Fibroblast of skin of right biceps (primary cell): ENCODE measurements around the gene LYRM1.
"Not testable (repeated sequence)": the region's sequence is repeated elsewhere in the genome, so short reads cannot be mapped to it uniquely, and the experiment has no call there.

Experiments
- DNase-seq: peaks from one replicate; pipeline ENCODE4 v3.0.0-alpha.2; 2013

The LYRM1 gene

GRCh38 chr16:20900299-20901067 lies at the start of gene LYRM1, which contains the start of gene DCUN1D3:
TSS of gene LYRM1 (plus strand) at chr16:20900771. CDS start at chr16:20915556, 14,785 bp downstream.
TSS of gene DCUN1D3 (minus strand) at chr16:20900358. CDS start at chr16:20862538, 37,820 bp downstream.
- DNase-seq, result peak; percentile 100

GRCh38 chr16:20850981-20851380 lies 49.6 kb upstream of the LYRM1 start:
- DNase-seq, result no peak

- peak; percentile 85 for DNase-seq
Observed at GRCh38 chr16:20851601-20852000, 49.0 kb upstream of the LYRM1 start.

GRCh38 chr16:20853143-20853542 lies 47.4 kb upstream of the LYRM1 start:
- DNase-seq, result no peak

- peak; percentile 12 for DNase-seq
Observed at GRCh38 chr16:20853981-20854620, 46.5 kb upstream of the LYRM1 start.

- DNase-seq, result no peak
Observed at GRCh38 chr16:20854963-20855362, 45.6 kb upstream of the LYRM1 start.

GRCh38 chr16:20857281-20857680 lies 43.3 kb upstream of the LYRM1 start:
- DNase-seq, result no peak

GRCh38 chr16:20859229-20859628 lies 41.3 kb upstream of the LYRM1 start:
- no peak for DNase-seq

- no peak for DNase-seq
Observed at GRCh38 chr16:20859699-20860098, 40.9 kb upstream of the LYRM1 start.

GRCh38 chr16:20860361-20860760 lies 40.2 kb upstream of the LYRM1 start:
- no peak for DNase-seq

GRCh38 chr16:20860995-20861394 lies 39.6 kb upstream of the LYRM1 start:
- DNase-seq, result not testable (repeated sequence)

- no peak for DNase-seq
Observed at GRCh38 chr16:20862162-20862960, 38.2 kb upstream of the LYRM1 start.

GRCh38 chr16:20864376-20864775 lies 36.2 kb upstream of the LYRM1 start:
- not testable (repeated sequence) for DNase-seq

- peak; percentile 58 for DNase-seq
Observed at GRCh38 chr16:20865420-20866131, 35.0 kb upstream of the LYRM1 start.

GRCh38 chr16:20866145-20866772 lies 34.3 kb upstream of the LYRM1 start:
- DNase-seq, result peak; percentile 81

- DNase-seq, result no peak
Observed at GRCh38 chr16:20866801-20867200, 33.8 kb upstream of the LYRM1 start.

- no peak for DNase-seq
Observed at GRCh38 chr16:20867585-20867984, 33.0 kb upstream of the LYRM1 start.

- no peak for DNase-seq
Observed at GRCh38 chr16:20868890-20869289, 31.7 kb upstream of the LYRM1 start.

GRCh38 chr16:20870122-20870820 lies 30.3 kb upstream of the LYRM1 start:
- no peak for DNase-seq

- no peak for DNase-seq
Observed at GRCh38 chr16:20871258-20871657, 29.3 kb upstream of the LYRM1 start.

- DNase-seq, result no peak
Observed at GRCh38 chr16:20871941-20872815, 28.4 kb upstream of the LYRM1 start.
